Measurements from ENCODE around the gene MTMR6.

MTMR6 gene

GRCh38 chr13:25280396-25280795 lies 6.9 kb downstream of the MTMR6 start:
- in situ Hi-C loops (cut with MboI; ENCODE audit: low sequenced_read_pairs) = no loop called here

GRCh38 chr13:25276748-25277147 lies 10.5 kb downstream of the MTMR6 start:
- in situ Hi-C loops (cut with MboI; ENCODE audit: low sequenced_read_pairs) = no loop called here

GRCh38 chr13:25268561-25268960 lies 18.7 kb downstream of the MTMR6 start:
- in situ Hi-C loops (cut with MboI; ENCODE audit: low sequenced_read_pairs) = no loop called here

- in situ Hi-C loops (cut with MboI; ENCODE audit: low sequenced_read_pairs) = no loop called here
Observed at GRCh38 chr13:25267715-25268114, 19.6 kb downstream of the MTMR6 start.

- in situ Hi-C loops (cut with MboI; ENCODE audit: low sequenced_read_pairs) = no loop called here
Observed at GRCh38 chr13:25266706-25267105, 20.6 kb downstream of the MTMR6 start.

GRCh38 chr13:25262261-25262660 lies 25.0 kb downstream of the MTMR6 start:
- in situ Hi-C loops (cut with MboI; ENCODE audit: low sequenced_read_pairs) = no loop called here

GRCh38 chr13:25253702-25254101 lies 33.6 kb downstream of the MTMR6 start:
- in situ Hi-C loops (cut with MboI; ENCODE audit: low sequenced_read_pairs) = no loop called here

GRCh38 chr13:25252752-25253151 lies 34.5 kb downstream of the MTMR6 start:
- in situ Hi-C loops (cut with MboI; ENCODE audit: low sequenced_read_pairs) = no loop called here

- in situ Hi-C loops (cut with MboI; ENCODE audit: low sequenced_read_pairs) = no loop called here
Observed at GRCh38 chr13:25252225-25252624, 35.1 kb downstream of the MTMR6 start.

- in situ Hi-C loops (cut with MboI; ENCODE audit: low sequenced_read_pairs) = no loop called here
Observed at GRCh38 chr13:25249001-25249543, 38.2 kb downstream of the MTMR6 start.

GRCh38 chr13:25248071-25248470 lies 39.2 kb downstream of the MTMR6 start:
- in situ Hi-C loops (cut with MboI; ENCODE audit: low sequenced_read_pairs) = no loop called here

GRCh38 chr13:25247360-25247759 lies 39.9 kb downstream of the MTMR6 start:
- in situ Hi-C loops (cut with MboI; ENCODE audit: low sequenced_read_pairs) = no loop called here

- in situ Hi-C loops (cut with MboI; ENCODE audit: low sequenced_read_pairs) = no loop called here
Observed at GRCh38 chr13:25244123-25244522, 43.2 kb downstream of the MTMR6 start.

- in situ Hi-C loops (cut with MboI; ENCODE audit: low sequenced_read_pairs) = no loop called here
Observed at GRCh38 chr13:25242956-25243355, 44.3 kb downstream of the MTMR6 start.

- in situ Hi-C loops (cut with MboI; ENCODE audit: low sequenced_read_pairs) = no loop called here
Observed at GRCh38 chr13:25241007-25241406, 46.3 kb downstream of the MTMR6 start.

- in situ Hi-C loops (cut with MboI; ENCODE audit: low sequenced_read_pairs) = no loop called here
Observed at GRCh38 chr13:25237083-25237482, 50.2 kb downstream of the MTMR6 start.

- in situ Hi-C loops (cut with MboI; ENCODE audit: low sequenced_read_pairs) = no loop called here
Observed at GRCh38 chr13:25233861-25234260, 53.4 kb downstream of the MTMR6 start.

GRCh38 chr13:25232937-25233515 lies 54.3 kb downstream of the MTMR6 start:
- in situ Hi-C loops (cut with MboI; ENCODE audit: low sequenced_read_pairs) = no loop called here

- in situ Hi-C loops (cut with MboI; ENCODE audit: low sequenced_read_pairs) = no loop called here
Observed at GRCh38 chr13:25231517-25231916, 55.8 kb downstream of the MTMR6 start.

- in situ Hi-C loops (cut with MboI; ENCODE audit: low sequenced_read_pairs) = no loop called here
Observed at GRCh38 chr13:25227690-25228089, 59.6 kb downstream of the MTMR6 start.

- in situ Hi-C loops (cut with MboI; ENCODE audit: low sequenced_read_pairs) = no loop called here
Observed at GRCh38 chr13:25225970-25226369, 61.3 kb downstream of the MTMR6 start.

- in situ Hi-C loops (cut with MboI; ENCODE audit: low sequenced_read_pairs) = no loop called here
Observed at GRCh38 chr13:25224151-25224550, 63.1 kb downstream of the MTMR6 start.

GRCh38 chr13:25222740-25223139 lies 64.5 kb downstream of the MTMR6 start:
- in situ Hi-C loops (cut with MboI; ENCODE audit: low sequenced_read_pairs) = no loop called here

Measured in hTERT RPE-1 (cell line).